NCI-H524 treated with DMSO at 0.1 percent for 48 hours (cell line): Measurements from ENCODE around the gene GLP2R.
"Not testable (repeated sequence)": the region's sequence is repeated elsewhere in the genome, so short reads cannot be mapped to it uniquely, and the experiment has no call there.

ENCODE experiments used
- DNase-seq: peaks from one replicate; lab custom pipeline; 2025; lab: John Stamatoyannopoulos, UW

The GLP2R gene

GRCh38 chr17:9825641-9826150 is at the start of gene GLP2R:
TSS of gene GLP2R (plus strand) at chr17:9825924. CDS start at chr17:9826064, 140 bp downstream.
- no peak for DNase-seq

DNA sequence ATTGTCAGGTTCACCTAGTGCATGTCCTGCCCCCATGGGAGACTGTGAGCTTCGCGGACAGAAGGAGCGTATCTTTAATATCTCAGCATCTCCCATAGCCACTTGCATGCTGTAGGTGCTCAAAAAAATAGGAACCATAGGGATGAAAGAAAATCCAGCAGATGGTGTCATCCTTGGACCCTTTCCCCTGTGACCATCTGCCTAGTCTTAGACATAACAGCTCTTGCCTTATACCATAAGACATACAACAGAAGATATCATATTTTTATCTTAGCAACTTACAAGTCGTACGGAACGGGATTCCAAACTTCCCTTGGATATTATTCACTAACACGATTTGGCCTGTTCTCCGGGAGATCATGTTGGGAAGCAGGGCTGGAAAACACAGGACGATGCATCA is 48.8 kb upstream of the GLP2R start:
- peak; percentile 91 for DNase-seq

- no peak for DNase-seq
Measured at GRCh38 chr17:9780552-9780951, 45.2 kb upstream of the GLP2R start.

- no peak for DNase-seq
Measured at GRCh38 chr17:9783050-9783449, 42.7 kb upstream of the GLP2R start.

DNA sequence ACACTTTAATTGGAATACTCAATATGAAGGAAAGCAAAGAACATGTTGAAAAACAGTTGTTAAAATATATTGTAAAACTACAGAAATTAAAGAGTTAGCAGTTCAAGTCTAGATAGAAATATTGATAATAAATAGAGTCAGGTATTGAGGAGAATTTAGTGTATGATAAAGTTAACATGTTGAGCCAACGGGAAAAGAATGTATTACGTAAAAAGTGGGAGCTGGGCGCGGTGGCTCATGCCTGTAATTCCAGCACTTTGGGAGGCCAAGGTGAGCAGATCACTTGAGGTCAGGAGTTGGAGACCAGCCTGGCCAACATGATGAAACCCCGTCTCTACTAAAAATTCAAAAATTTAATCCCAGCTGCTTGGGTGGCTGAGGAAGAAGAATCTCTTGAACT is 42.3 kb upstream of the GLP2R start:
- DNase-seq: not testable (repeated sequence)

DNA sequence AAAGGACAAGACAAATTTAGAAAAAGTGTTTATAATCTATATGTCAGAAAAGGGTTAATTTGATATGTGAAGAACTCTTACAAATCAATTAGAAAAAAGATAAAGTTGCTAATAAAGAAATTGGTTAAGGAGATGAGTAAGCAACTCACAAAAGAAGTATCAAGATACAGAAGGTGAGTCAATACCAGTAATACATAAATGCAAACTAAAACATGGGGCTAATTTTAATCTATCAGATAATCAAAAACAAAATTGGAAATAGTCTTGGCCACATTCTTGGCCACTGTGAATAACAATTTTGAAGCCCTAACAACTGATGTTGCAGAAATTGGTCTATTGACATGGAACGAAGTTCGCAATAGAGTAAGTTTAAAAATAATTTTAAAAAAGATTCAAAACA is 41.2 kb upstream of the GLP2R start:
- no peak for DNase-seq

DNA sequence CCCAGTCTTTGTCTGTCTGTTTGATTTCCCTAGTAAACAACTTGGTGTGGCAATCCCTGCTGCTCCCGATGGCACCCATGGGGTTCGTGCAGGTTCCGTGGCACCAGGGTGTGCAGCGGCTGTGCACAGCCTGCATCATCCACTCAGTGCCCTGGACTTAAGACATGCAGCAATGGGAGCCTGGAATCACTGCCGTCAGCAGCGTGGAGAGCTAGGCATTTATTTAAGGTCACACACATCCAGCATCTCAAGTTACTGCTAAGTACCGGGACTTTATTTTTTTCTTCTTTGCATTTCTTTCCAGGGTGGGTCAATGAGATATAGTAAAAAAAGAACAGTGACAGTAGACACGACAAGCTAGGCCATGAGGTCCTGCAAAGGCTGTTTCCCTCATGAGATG is 37.1 kb upstream of the GLP2R start:
- DNase-seq: no peak

GRCh38 chr17:9790316-9790715 is 35.4 kb upstream of the GLP2R start:
- no peak for DNase-seq

- no peak for DNase-seq
Measured at GRCh38 chr17:9790889-9791876, 34.5 kb upstream of the GLP2R start, which contains the start of gene DHRS7C. TSS of gene DHRS7C (minus strand) at chr17:9791592. CDS start at chr17:9791284, 308 bp downstream.

- DNase-seq: no peak
Measured at GRCh38 chr17:9792181-9792840, 33.4 kb upstream of the GLP2R start.

GRCh38 chr17:9798008-9798407 is 27.7 kb upstream of the GLP2R start:
- DNase-seq: no peak

DNA sequence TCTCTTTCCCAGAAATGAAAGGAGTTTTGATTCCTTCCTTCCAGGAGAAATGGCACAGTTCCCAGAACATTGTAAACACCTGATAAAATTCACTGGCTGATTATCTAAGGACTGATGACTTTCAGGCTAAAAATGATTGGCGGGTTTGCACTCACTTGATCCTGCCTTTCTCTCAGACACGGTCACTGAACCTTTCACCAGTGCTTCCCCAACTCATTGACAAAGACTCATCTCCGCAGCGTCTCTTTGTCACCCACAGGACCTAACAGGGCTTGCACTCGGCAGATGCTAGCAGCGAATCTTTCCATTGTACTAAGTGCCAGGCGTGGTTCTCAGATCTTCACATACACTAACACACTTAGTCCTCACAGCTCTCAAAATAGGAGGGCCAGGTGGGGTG is 27.0 kb upstream of the GLP2R start:
- no peak for DNase-seq

DNA sequence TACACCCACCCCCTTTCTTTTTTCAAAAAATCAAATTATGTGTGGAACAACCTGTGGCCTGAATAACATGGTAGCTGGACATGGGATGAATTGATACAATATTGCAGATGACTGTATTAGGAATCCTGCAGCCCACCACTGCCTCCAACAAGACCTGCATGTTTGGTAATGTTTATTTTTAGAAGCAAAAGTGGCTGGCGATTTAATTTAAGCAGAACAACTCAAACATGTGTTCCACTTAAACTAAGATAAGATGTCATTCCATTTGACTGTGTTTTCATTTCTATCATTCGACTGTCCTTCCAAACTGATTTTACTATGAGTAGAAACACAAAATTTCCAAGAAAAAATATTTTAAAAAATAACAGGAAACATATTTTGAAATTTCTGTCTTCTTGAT is 24.2 kb upstream of the GLP2R start:
- no peak for DNase-seq

DNA sequence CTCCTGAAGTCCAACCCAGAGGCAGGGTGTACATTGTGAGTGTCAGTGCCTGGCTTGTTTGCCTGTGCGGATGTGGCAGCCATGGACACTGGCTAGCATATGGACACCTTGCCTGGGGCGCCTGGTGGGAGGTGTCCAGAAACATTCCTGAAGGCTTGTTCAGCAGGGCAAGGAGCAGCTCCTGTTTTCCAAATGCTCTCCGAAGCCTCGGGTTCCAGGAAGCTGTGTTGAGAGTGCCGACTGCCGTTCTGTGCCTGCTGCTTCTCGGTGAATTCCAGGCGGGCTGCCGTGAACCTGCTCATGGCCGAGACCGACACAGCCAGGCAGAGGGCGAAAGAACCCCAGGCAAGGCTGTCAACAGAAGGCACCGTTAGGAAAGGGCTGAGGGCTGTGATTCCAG is 23.4 kb upstream of the GLP2R start:
- DNase-seq: no peak

DNA sequence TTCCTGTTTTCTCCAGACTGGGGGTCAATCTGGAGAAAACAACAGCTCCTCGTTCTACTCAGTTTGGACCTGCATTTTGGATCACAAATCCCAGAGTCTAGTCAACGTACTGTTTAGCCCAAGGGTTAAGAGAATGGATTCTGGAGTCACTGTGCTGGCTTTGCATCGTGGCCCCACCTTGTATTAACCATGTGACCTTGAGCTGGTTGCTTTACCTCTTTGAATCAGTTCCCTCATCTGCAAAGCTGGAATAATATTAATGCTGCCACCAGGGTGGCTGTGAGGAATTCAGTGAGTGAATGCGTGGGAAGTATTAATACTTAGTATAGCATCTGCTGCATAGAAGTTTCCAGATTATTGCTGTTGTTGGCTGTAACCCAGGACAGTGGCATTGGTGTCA is 23.0 kb upstream of the GLP2R start:
- no peak for DNase-seq

DNA sequence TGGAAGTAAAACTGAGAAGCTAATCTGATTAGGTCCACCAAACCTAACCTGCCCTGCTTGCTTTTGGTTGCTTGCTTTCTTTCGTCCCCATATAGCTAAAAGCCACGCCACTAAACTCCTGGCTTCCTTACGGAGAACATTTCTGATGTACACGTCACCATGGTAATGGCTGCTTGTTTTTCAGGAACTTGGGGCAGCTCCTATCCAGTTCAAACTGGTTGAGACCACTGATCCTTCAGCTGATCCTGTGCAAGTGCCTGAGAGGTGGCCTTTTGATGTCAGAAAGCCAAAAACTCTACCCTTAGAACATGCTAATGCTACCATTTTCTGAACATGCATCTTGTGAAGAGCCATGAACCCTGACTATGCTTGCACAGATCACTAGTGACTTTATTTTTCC is 20.0 kb upstream of the GLP2R start:
- no peak for DNase-seq

- DNase-seq: no peak
Measured at GRCh38 chr17:9806699-9807098, 19.0 kb upstream of the GLP2R start.

- DNase-seq: no peak
Measured at GRCh38 chr17:9809409-9809808, 16.3 kb upstream of the GLP2R start.

GRCh38 chr17:9810100-9810949 is 15.4 kb upstream of the GLP2R start:
- no peak for DNase-seq

DNA sequence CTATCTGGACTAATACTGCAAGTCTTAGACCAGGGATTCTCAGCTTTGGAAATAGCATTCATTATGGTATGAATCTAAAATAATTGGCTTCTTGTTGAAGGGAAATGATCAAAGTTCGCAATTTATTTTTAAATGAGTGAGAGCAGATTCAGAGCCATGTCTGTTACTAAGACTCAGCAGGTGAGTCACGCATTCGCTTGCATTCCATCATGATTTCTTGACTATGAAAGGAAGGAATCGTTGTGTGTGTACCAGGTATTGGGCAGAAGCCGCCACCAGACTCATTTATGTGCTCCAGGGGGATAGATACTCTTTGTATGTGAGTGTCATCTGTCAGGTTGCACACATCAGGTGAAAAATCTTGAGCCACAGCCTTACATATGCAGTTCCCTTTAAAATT is 14.6 kb upstream of the GLP2R start:
- no peak for DNase-seq

- no peak for DNase-seq
Measured at GRCh38 chr17:9811537-9811936, 14.2 kb upstream of the GLP2R start.

DNA sequence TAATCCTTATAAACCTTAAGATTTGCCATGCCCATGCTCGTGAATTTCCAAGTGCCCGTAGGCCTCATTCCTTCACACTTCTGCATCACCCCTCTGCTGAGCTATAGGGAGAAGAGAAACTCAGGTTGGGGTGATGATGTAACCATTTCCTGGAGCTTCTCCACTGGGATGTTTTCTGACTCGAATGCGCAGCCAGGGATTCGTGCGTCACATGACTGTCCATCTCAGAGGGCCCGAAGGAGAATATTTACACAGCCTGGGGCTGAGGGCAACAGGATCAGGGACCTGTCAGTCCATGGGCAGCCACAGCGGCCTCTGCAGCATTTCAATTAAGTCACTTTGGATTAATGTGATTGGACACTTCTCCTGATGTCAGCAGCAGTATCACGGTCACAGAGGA is 12.6 kb upstream of the GLP2R start:
- no peak for DNase-seq
